Activated CD4-positive, alpha-beta T cell treated with anti-CD3 and anti-CD28 coated beads, Interleukin-2, amount 10 ng/mL, durations not matched to agents 24 days and 14 days (primary cell): ENCODE results near the gene SLC6A13. TPM values are rescaled to one million over a fixed set of nuclear protein-coding genes. Genes with fewer than 3 reads are reported as not detected.
"Not testable (repeated sequence)": the region's sequence is repeated elsewhere in the genome, so short reads cannot be mapped to it uniquely, and the experiment has no call there.

Experiments used
- DNase-seq: peaks from one replicate; pipeline ENCODE4 v3.0.0; 2022
- H3K27ac Mint-ChIP-seq: one replicate; pipeline ENCODE4 v1.8.0; 2022; ENCODE audit warnings: mild to moderate bottlenecking, mixed read lengths
- H3K27me3 Mint-ChIP-seq: one replicate; pipeline ENCODE4 v1.8.0; 2022; ENCODE audit warnings: mixed read lengths
- H3K36me3 Mint-ChIP-seq: one replicate; pipeline ENCODE4 v1.8.0; 2022; ENCODE audit warnings: low read depth, mild to moderate bottlenecking, mixed read lengths
- H3K4me1 Mint-ChIP-seq: one replicate; pipeline ENCODE4 v1.8.0; 2021; ENCODE audit warnings: mixed read lengths
- H3K4me3 Mint-ChIP-seq: one replicate; pipeline ENCODE4 v1.8.0; 2022; ENCODE audit warnings: mild to moderate bottlenecking, moderate library complexity, mixed read lengths
- H3K9me3 Mint-ChIP-seq: one replicate; pipeline ENCODE4 v1.8.0; 2021; ENCODE audit warnings: mixed read lengths
- intact Hi-C: fragments of 100-400 bp; cut with micrococcal nuclease; formaldehyde crosslinking; loops from one replicate; pipeline ENCODE4 v1.15.1; 2023
- total RNA-seq: library from RNA; stranded (reverse); gene quantifications from 2 replicates; pipeline ENCODE4 v1.2.3, GENCODE V29; 2022

The SLC6A13 gene
- total RNA-seq, 1 donor from 2014 or later: not detected

DNA sequence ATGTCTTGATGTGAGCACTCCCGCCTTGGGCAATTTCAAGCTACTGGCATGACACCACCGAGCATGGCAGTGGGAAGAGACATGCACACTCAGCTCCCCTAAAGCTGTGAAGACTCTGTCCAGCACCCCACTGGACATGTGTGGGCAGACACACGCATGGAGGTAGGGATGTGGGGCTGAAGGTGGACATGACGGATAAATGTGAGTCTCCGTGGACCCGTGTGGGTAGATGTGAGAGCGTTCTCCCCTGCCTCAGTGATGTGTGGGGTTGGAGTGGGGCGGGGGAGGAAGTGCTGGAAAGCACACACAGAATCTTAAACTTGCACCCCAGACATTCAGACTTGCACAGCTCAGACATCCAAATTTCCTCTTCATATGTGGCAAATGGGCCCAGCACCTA lies 61.3 kb downstream of the SLC6A13 start:
- Mint-ChIP-seq H3K9me3 (no peaks in the 10 kb centered on the region), H3K27me3 (peaks cover 30% of the 10 kb centered on the region), H3K27ac (no peak overlapping the region), H3K36me3 (no peaks in the 10 kb centered on the region), H3K4me3 (no peak overlapping the region), H3K4me1 (no peaks in the 10 kb centered on the region)
- no peak for DNase-seq
- intact Hi-C loops: no loop called here

DNA sequence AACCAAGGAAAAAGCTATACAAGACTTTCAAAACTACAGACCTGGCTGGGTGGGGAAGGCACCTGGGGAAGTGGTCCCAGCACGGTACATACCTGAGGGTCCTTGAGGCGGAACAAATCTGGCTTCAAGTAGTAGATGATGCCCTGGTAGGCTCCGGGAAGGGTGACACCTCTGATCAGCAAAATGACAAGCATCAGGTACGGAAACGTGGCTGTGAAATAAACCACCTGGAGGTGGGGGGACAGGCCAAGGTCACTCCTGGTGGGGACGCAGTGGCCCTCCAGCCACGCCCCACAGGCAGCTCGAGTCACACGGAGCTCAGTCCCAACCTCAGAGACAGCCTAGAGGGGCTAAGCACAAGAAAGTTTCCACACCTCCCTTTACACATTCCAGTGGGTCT lies 63.9 kb downstream of the SLC6A13 start:
- H3K27me3 Mint-ChIP-seq: peaks cover 17% of the 10 kb centered on the region
- no peak for DNase-seq
- H3K9me3 Mint-ChIP-seq: no peaks in the 10 kb centered on the region
- intact Hi-C loops: no loop called here
- H3K27ac Mint-ChIP-seq: no peak overlapping the region
- H3K36me3 Mint-ChIP-seq: no peaks in the 10 kb centered on the region
- H3K4me1 Mint-ChIP-seq: no peaks in the 10 kb centered on the region
- H3K4me3 Mint-ChIP-seq: no peak overlapping the region

DNA sequence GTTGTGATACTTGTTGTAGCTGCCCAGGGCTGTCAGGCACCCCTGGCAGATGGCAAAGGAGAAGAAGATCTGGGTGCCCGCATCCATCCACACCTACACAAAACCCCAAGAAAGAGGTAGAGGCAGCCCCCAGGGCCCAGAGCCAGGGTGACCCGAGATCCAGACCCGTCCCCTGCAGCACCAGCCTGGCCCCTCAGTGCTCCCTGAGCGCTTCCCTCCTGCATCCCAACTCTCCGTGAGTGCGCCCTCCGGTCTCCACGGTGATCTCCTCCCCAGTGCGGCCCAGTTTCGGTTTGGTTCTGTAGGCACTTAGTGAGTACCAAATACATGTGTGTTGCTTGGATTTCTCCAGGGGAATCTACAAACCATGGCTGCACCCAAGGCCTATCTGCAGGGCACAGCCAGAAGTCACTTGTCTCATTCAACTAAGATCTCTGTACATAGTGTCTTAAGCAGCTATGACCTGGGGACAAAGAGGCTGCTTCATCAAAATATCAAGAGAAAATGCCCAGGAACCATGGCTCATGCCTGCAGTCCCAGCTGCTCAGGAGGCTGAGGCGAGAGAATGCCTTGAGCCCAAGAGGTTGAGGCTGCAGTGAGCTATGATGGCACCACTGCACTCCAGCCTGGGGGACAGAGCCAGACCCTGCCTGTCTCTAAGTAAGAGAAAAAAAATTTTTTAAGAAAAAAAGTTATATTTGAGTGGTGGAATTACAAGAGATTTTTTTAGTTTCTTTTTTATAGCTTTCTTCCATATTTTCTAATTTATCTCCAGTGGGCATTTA lies 64.5 kb downstream of the SLC6A13 start:
- peaks cover 17% of the 10 kb centered on the region for H3K27me3 Mint-ChIP-seq
- no peak overlapping the region for H3K27ac Mint-ChIP-seq
- no peaks in the 10 kb centered on the region for H3K4me1 Mint-ChIP-seq
- no peaks in the 10 kb centered on the region for H3K9me3 Mint-ChIP-seq
- DNase-seq: no peak
- H3K36me3 Mint-ChIP-seq: no peaks in the 10 kb centered on the region
- intact Hi-C loops: no loop called here
- no peak overlapping the region for H3K4me3 Mint-ChIP-seq

DNA sequence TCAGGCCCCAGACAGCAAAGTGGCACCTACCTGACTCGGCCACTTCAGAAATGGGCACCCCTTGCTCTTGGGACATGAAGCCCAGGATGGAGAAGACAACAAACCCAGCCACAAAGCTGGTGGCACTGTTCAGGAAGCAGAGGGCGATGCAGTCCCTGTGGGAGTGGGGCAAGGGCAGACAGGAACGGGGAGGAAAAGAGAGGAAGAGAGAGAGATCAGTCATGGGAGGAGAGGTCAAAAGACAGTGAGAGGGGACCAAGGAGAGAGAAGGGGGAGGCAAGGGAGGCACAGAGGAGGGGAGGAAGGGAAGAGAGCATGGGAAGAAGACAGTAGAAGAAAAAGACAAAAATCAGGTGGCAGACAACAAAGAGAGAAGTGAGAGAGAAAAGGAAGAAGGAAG lies 65.3 kb downstream of the SLC6A13 start:
- peaks cover 13% of the 10 kb centered on the region for H3K27me3 Mint-ChIP-seq
- DNase-seq: no peak

DNA sequence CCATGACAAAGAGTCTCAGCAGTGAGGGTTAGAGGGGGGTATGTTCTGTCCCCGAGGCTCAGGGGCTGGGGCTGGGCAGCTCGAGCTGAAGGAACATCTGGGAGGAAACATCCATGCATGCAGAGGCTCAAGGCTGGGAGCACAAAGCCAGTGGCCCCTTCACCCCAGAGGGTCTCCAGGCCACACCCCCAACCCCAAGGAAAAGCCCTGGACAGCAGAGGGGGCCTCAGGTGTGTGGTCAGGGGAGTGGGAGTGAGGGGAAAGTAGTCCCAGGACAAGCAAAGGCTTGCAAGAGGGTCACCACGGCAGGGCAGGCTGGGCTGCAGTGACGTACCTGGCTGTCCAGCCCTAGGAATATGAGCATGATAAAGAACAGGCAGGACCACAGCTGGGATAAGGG lies 66.2 kb downstream of the SLC6A13 start:
- peaks cover 6% of the 10 kb centered on the region for H3K27me3 Mint-ChIP-seq
- no peak for DNase-seq
- no peaks in the 10 kb centered on the region for H3K9me3 Mint-ChIP-seq
- no peaks in the 10 kb centered on the region for H3K4me1 Mint-ChIP-seq
- intact Hi-C loops: no loop called here
- H3K36me3 Mint-ChIP-seq: no peaks in the 10 kb centered on the region
- no peak overlapping the region for H3K4me3 Mint-ChIP-seq
- H3K27ac Mint-ChIP-seq: no peak overlapping the region

More for the DNA sequence above, 65.3 kb downstream of the SLC6A13 start:
- intact Hi-C loops: no loop called here
- H3K4me3 Mint-ChIP-seq: no peak overlapping the region
- H3K27ac Mint-ChIP-seq: no peak overlapping the region
- no peaks in the 10 kb centered on the region for H3K9me3 Mint-ChIP-seq
- H3K4me1 Mint-ChIP-seq: no peaks in the 10 kb centered on the region
- no peaks in the 10 kb centered on the region for H3K36me3 Mint-ChIP-seq

DNA sequence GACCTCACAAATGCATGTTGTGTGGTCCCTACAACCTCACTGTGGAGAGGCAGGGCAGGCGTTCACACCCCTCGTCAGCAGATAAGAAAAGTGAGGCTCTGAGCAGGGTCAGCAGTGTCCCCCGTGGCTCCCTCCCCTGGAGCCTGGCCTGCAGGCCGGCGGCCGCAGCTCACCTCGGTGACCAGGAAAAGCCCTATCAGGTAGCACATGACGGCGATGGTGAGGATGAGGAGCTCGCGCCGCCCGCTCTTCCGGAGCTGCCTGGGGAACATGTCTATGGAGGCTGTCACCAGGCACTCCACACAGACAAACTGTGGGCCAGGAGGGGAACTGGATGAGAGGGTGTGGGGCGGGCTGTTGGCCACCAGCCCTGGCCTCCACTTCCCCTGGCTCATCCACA lies 66.7 kb downstream of the SLC6A13 start:
- Mint-ChIP-seq H3K4me1 (no peaks in the 10 kb centered on the region), H3K36me3 (no peaks in the 10 kb centered on the region), H3K27ac (no peak overlapping the region), H3K27me3 (peaks cover 1% of the 10 kb centered on the region), H3K4me3 (no peak overlapping the region), H3K9me3 (no peaks in the 10 kb centered on the region)
- no peak for DNase-seq
- intact Hi-C loops: no loop called here

DNA sequence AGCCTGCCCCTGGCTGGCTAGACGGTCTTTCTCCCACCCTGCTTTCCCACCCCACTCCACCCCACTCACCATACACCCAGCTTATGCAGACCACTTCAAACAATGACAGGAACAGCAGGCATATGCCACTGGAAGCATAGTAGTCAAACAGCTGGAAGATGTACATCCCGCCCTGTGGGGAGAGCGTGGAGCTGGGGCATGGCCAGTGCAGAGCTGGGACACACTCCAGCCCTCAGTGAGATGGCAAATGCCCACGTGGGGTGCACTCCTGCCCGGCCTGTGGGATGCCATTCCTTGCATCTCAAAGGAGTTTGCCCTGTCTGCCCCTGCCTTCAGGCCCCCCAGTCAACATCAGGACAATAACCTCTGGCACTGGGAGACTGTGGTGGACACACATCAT lies 67.5 kb downstream of the SLC6A13 start:
- DNase-seq: no peak
- H3K4me1 Mint-ChIP-seq: no peaks in the 10 kb centered on the region
- no peaks in the 10 kb centered on the region for H3K27me3 Mint-ChIP-seq
- no peak overlapping the region for H3K27ac Mint-ChIP-seq
- no peak overlapping the region for H3K4me3 Mint-ChIP-seq
- intact Hi-C loops: no loop called here
- no peaks in the 10 kb centered on the region for H3K9me3 Mint-ChIP-seq
- no peaks in the 10 kb centered on the region for H3K36me3 Mint-ChIP-seq

DNA sequence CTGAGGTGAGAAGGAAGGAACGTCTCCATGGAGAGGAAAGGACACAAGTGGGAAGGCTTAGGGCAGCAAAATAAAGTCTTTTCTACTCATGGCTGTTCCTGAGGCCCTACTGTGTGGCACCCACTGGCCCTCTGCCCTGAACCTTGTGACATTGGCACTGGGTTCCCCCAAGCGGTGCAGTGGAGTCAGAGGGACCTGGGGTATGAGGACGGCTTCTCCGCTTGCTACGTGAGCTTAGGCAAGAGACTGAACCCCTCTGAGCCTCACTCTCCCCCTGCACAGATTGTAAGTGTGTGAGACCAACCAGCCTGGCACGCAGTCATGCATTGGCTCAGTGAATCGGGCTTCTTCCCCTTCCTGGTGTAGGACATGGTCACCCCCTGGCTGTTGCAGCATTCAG lies 68.4 kb downstream of the SLC6A13 start:
- Mint-ChIP-seq H3K9me3 (no peaks in the 10 kb centered on the region), H3K4me3 (no peak overlapping the region), H3K27ac (no peak overlapping the region), H3K36me3 (no peaks in the 10 kb centered on the region), H3K27me3 (no peaks in the 10 kb centered on the region), H3K4me1 (peaks cover under 1% of the 10 kb centered on the region)
- DNase-seq: no peak
- intact Hi-C loops: no loop called here

DNA sequence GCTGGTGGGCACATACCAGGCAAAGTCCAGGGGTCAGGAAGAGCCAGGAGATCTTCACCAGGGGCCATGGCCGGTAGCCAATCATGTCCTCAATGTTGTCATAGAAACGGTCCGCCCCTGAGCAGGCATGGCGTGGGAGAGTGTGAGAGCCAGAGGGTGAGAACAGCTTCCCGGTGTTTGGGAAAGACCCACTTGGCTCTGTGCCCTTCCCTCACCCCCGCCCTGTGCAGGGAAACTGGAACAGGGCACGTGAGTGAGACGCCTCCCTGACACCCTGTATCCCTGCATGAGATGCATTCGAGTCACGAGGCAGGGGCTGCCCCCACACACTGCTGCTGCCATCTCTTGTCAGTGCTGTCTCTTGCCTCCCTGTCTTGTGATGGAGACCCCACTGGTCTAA lies 69.4 kb downstream of the SLC6A13 start:
- Mint-ChIP-seq H3K27ac (no peak overlapping the region), H3K9me3 (no peaks in the 10 kb centered on the region), H3K4me3 (no peak overlapping the region), H3K27me3 (no peaks in the 10 kb centered on the region), H3K4me1 (peaks cover 4% of the 10 kb centered on the region), H3K36me3 (no peaks in the 10 kb centered on the region)
- intact Hi-C loops: no loop called here
- DNase-seq: no peak

DNA sequence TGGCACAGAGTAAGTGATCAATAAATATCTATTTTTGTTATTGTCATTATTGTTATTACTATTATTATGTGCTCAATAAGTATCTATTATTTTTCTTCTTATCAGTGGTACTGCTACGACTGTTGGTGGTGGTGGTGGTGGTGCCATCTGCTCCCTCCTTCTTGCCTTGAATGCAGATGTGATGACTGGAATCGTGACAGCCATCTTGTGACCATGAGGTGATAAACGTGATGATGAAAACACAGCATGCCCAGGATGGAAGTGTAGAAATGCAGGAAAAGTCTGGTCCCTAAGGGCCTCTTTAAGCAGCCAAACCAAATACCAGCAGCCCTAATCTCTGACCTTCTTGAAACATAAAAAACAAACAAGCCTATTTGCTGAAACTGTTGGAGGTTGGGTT lies 71.1 kb downstream of the SLC6A13 start:
- no peak overlapping the region for H3K27ac Mint-ChIP-seq
- intact Hi-C loops: no loop called here
- no peaks in the 10 kb centered on the region for H3K27me3 Mint-ChIP-seq
- DNase-seq: no peak
- no peak overlapping the region for H3K4me3 Mint-ChIP-seq
- peaks cover 4% of the 10 kb centered on the region for H3K4me1 Mint-ChIP-seq
- no peaks in the 10 kb centered on the region for H3K36me3 Mint-ChIP-seq
- H3K9me3 Mint-ChIP-seq: no peaks in the 10 kb centered on the region

DNA sequence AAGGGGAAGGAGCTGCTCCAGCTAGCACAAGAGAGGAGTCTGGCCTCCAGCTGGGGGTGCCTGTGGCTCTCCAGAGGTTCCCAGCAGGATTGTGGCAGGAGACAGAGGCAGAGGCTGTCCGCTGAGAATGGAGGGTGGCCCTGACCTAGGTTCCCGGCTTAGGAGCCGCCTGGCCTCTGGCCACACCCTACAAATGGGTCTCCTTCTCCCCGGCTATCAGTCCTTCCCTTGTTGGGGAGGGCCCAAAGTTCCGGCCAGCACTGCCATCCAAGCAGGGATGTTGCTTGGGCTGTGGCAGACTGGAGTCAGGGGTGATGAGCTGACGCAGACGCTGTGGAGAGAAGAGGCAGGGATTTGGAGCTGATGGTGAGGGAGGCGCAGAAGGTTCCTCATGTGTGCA lies 71.8 kb downstream of the SLC6A13 start:
- H3K36me3 Mint-ChIP-seq: no peaks in the 10 kb centered on the region
- DNase-seq: no peak
- no peak overlapping the region for H3K4me3 Mint-ChIP-seq
- peaks cover 4% of the 10 kb centered on the region for H3K4me1 Mint-ChIP-seq
- no peaks in the 10 kb centered on the region for H3K9me3 Mint-ChIP-seq
- no peaks in the 10 kb centered on the region for H3K27me3 Mint-ChIP-seq
- intact Hi-C loops: no loop called here
- H3K27ac Mint-ChIP-seq: no peak overlapping the region

DNA sequence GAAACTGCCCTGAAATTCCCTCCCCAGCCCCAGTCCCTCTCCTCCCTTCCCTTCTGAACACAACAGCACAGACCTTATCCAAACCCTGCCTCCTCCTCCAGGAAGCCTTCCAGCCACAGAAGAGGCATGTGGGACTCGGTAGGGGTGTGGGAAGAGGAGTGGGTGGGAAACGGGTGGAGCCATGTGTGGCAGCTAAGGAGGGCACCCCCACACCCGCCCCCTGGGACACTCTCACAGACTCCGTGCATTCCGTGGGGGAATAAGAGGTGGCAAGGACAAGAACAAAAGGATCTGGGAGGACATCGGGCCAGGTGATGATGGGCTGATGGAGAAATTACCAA lies 73.0 kb downstream of the SLC6A13 start:
- no peaks in the 10 kb centered on the region for H3K9me3 Mint-ChIP-seq
- H3K27me3 Mint-ChIP-seq: peaks cover 2% of the 10 kb centered on the region
- peaks cover 4% of the 10 kb centered on the region for H3K4me1 Mint-ChIP-seq
- H3K27ac Mint-ChIP-seq: no peak overlapping the region
- H3K36me3 Mint-ChIP-seq: no peaks in the 10 kb centered on the region
- no peak for DNase-seq
- no peak overlapping the region for H3K4me3 Mint-ChIP-seq
- intact Hi-C loops: no loop called here

DNA sequence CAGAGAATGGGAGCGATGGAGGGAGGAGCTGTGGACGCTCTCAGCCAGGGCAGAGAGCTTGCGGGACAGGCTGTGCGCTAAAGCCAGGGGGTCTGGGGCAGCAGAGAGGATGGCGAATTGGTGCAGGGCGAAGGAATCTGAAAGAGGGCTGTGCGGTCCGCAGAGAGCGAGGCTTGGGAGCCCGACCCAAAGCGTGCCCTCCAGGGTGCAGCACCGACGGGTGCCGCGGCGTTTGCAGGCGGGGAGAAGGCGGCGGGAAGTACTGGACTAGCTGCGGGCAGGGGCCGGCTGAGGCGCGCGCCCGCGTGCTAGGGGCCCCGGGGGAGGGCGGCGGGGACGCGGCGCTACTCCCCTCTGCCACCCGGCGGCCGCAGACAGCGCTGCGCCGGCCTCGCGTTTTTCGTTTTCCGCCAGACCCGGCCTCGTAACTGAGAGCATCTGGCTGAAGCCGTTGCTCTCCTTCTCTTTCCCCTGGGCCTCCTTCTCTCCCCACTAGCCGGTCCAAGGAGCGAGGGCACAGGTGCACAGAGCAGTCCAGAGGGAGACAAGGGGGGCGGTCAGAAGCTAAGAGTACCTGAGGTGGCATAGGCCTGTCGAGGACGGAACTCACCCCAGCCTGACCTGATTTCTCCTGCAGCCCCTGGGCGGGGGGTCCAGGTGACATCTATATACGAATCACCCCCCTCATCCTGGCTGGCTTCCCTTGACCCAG lies 73.6 kb downstream of the SLC6A13 start:
- H3K4me3 Mint-ChIP-seq: peak overlapping the region; percentile 81
- DNase-seq: peak; percentile 82
- peaks cover 2% of the 10 kb centered on the region for H3K27me3 Mint-ChIP-seq
- H3K4me1 Mint-ChIP-seq: peaks cover 4% of the 10 kb centered on the region
- no peaks in the 10 kb centered on the region for H3K36me3 Mint-ChIP-seq
- intact Hi-C loops: no loop called here
- H3K27ac Mint-ChIP-seq: no peak overlapping the region
- H3K9me3 Mint-ChIP-seq: no peaks in the 10 kb centered on the region

DNA sequence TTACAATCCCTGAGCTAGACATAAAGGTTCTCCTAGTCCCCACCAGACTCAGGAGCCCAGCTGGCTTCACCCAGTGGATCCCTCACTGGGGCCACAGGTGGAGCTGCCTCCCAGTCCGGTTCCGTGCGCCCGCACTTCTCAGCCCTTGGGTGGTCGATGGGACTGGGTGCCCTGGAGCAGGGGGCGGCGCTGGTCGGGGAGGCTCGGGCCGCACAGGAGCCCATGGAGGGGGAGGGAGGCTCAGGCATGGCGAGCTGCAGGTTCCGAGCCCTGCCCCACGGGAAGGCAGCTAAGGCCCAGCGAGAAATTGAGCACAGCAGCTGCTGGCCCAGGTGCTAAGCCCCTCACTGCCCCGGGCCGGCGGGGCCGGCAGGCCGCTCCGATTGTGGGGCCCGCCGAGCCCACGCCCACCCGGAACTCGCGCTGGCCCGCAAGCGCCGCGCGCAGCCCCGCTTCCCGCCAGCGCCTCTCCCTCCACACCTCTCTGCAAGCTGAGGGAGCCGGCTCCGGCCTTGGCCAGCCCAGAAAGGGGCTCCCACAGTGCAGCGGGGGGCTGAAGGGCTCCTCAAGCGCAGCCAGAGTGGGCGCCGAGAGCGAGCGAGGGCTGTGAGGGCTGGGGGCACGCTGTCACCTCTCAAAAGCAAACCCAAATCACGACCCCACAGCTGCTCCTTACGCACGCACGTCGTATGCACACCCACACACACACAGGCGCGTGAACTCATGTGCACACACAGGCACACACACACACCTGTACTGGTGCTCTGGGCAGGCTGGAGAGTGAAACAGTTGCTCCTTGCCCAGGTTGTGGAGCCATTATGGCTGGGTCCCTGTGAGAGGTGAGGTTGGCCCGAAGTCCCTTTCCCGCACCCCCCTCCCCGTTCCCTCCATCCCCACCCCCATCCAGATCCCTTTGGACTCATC lies 74.4 kb downstream of the SLC6A13 start:
- H3K4me1 Mint-ChIP-seq, H3K27ac Mint-ChIP-seq: not testable (repeated sequence)

More for the DNA sequence above, 74.4 kb downstream of the SLC6A13 start:
- H3K4me3 Mint-ChIP-seq: peak overlapping the region; percentile 81
- H3K27me3 Mint-ChIP-seq, DNase-seq, H3K9me3 Mint-ChIP-seq, H3K36me3 Mint-ChIP-seq, intact Hi-C loops: not testable (repeated sequence)
